Inferior parietal cortex (tissue), 1 donor: ENCODE measurements around the gene CMSS1.

ENCODE experiments used
- DNase-seq: peaks from one replicate; pipeline ENCODE4 v3.0.0-alpha.2; 2016; ENCODE audit errors: extremely low spot score

The CMSS1 gene

GRCh38 chr3:99817437-99818240 is at the start of gene CMSS1:
Gene CMSS1, plus strand, starts transcription at chr3:99817862.
- peak; percentile 92 for DNase-seq

- DNase-seq, result no peak
Observed at GRCh38 chr3:99768126-99768525, 49.5 kb upstream of the CMSS1 start.

- no peak for DNase-seq
Observed at GRCh38 chr3:99768808-99769501, 48.7 kb upstream of the CMSS1 start.

GRCh38 chr3:99772171-99772570 is 45.5 kb upstream of the CMSS1 start:
- no peak for DNase-seq

GRCh38 chr3:99772671-99773070 is 45.0 kb upstream of the CMSS1 start:
- no peak for DNase-seq

DNA sequence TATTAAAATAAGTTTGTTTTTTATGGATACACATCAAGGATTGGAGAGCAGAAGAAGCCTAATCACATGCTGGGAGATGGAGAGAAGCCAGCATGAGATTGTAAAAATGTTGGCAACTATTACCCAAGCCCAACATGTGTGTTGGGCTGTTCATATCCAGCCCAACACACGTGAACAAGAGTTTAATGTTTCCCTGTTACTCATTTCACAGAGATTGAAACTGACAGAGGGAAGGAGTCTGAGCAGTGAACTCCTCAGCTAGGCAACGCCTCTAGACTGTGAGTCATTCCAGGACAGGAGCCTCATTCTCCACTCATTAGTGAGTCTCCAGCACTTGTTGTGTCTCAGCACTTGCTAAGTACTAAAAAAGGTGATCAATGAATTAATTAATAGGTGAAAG is 43.2 kb upstream of the CMSS1 start:
- no peak for DNase-seq

- no peak for DNase-seq
Observed at GRCh38 chr3:99776516-99777209, 41.0 kb upstream of the CMSS1 start.

GRCh38 chr3:99777210-99777549 is 40.5 kb upstream of the CMSS1 start:
- no peak for DNase-seq

- DNase-seq, result no peak
Observed at GRCh38 chr3:99777708-99778107, 40.0 kb upstream of the CMSS1 start.

DNA sequence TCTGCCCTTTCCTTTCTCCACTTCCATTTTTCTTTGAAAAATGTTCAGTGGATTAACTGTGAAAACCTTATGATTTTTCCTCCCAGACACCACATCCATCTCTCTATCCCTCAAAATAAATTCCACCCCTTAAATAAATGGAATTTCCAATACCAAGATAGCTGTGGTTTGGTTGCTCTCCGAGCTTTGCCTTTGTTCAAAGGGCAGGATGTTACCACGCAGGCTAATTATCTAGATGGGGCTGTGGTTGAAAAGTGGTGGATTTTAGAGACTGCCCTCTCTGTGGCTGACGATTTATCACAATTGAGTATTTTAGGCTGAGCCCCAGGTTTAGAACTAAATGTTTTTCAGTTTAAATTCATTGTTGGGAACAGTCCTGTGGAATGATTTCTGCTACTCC is 36.9 kb upstream of the CMSS1 start:
- DNase-seq, result no peak

GRCh38 chr3:99781761-99782160 is 35.9 kb upstream of the CMSS1 start:
- DNase-seq, result no peak

GRCh38 chr3:99783011-99783573 is 34.6 kb upstream of the CMSS1 start:
- DNase-seq, result no peak

GRCh38 chr3:99789011-99789721 is 28.5 kb upstream of the CMSS1 start:
- DNase-seq, result peak; percentile 35

- no peak for DNase-seq
Observed at GRCh38 chr3:99794485-99794884, 23.2 kb upstream of the CMSS1 start.

- no peak for DNase-seq
Observed at GRCh38 chr3:99795573-99795972, 22.1 kb upstream of the CMSS1 start.

DNA sequence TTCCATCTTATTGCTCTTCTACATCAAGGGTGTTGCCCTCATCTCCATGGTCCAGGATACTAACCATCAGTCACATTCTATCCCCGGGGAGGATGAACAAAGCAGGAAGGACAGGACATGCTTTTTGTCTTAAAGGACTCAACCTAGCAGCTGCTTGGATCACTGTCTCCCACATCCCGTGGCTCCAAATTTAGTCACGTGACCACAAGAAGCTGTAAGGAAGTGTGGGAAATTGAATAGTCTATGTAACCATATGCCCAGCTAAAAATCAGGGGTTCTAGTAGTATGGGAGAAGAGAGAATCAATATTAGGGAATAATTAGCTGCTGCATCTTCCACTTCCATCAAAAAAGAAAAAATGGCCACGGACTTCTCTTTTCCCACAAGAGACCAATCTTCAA is 18.2 kb upstream of the CMSS1 start:
- no peak for DNase-seq

DNA sequence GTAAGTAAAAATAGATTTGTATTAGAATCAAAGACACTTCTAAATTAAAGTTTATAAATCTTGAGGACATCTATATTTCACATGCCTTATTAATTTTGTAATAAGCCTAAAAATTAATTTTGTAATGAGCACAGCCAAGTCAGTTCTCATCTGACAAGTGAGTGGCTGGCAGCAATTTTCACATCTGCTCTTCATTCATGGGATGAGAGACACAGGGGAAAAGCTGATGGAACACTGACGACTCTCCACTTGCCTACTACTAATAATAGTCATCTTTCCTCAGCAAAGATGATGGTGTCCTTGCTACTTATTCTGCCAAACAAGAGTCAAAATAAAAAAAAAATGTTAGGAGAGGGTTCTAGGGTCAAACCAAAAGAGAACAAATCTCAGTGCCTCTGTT is 14.4 kb upstream of the CMSS1 start:
- no peak for DNase-seq

DNA sequence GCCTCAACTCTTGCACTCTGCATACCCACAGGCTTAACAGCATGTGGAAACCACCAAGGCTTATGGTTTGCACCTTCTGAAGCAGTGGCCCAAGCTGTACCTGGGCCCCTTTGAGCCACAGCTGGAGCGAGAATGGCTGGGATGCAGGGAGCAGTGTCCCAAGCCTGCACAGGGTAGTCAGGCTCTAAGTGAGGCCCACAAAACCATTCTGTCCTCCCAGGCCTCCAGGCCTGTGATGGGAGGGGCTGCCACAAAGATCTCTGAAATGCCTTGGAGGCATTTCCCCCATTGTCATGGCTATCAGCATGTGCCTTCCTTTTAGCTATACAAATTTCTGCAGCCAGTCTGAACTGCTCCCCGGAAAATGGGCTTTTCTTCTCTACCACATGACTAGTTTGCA is 12.5 kb upstream of the CMSS1 start:
- no peak for DNase-seq

DNA sequence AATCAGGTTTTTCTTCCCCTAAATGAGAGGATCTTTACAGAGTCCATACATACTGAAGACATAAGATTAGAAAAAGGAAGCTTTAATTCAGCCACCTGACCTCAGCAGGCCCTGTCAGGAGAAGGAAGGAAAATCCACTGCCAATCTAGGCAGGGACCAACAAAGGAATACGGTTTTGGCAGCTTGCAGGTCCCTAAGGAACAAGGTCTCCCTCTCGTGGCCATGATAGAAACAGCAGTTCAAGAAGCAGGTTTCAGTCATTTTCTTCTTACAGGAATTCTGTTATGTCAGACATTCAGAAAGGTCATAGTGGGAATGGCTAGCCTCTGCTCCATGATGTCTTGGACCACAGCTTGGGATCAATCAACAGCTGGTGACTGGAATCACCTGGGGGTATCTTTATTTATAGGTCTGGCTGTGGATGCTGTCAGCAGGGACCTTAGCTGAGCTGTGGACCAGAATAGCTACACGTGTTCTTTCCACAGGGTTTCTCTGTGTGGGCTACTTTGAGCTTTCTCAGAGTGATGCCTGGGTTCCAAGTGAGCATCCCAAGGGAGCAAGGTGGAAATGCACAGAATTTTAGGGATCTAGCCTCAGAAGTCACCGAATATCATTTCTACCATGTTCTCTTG is 9.4 kb upstream of the CMSS1 start:
- no peak for DNase-seq

GRCh38 chr3:99809565-99809964 is 8.1 kb upstream of the CMSS1 start:
- DNase-seq, result no peak

DNA sequence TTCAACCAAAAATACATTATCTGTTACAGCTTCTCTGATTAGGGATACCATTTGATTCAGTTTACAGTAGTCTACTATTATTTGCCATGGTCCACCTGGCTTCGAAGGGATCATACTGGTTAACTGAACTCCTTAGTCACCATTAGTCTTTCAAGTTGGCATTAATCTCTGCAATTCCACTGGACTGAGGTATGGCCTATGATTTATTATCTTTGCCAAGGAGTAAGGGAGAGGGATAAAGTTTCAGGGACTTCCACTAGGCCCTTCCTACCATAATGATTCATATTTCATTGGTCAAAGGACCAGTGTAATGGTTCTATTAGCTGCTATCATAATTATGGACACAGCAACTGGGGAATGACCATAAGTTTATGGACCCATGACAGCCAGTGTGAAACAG is 7.3 kb upstream of the CMSS1 start:
- no peak for DNase-seq
